IMR-90 (cell line): ENCODE measurements around the gene PCCB. TPM values are rescaled to one million over a fixed set of nuclear protein-coding genes. Genes with fewer than 3 reads are reported as not detected.

ENCODE experiments used
- ATAC-seq: fragments of 200-7000 bp; cut with Tn5 transposase; 2 replicates; pipeline ENCODE4 v1.9.1; 2020; ENCODE audit warnings: low read depth, mild to moderate bottlenecking, moderate library complexity
- BruUV-seq: library from RNA; stranded (reverse); fragments of 400-500 nt; replicated peaks from 2 replicates; lab custom pipeline; 2021; lab: Mats Ljungman, UMichigan
- CTCF ChIA-PET: fragments of 300-600 bp; formaldehyde crosslinking; extraction: SDS; loops from one replicate; lab custom pipeline; 2021; ENCODE audit warnings: antibody characterized with exemption; lab: Yijun Ruan, JAX
- POLR2A ChIA-PET: fragments of 300-600 bp; sonication (Branson Sonifier 250); formaldehyde crosslinking; loops from one replicate; lab custom pipeline; 2022; ENCODE audit warnings: antibody characterized with exemption; ENCODE audit not compliant: unreplicated experiment; lab: Charles Lee
- DNase-seq: peaks from one replicate; pipeline ENCODE4 v3.0.0; 2013
- H2AFZ ChIP-seq: replicated peaks from 2 replicates; pipeline ENCODE3; 2013; ENCODE audit warnings: low read length, mild to moderate bottlenecking; ENCODE audit not compliant: poor library complexity
- H2AK5ac ChIP-seq: 2 replicates; pipeline ENCODE4 v1.6.1; 2013; ENCODE audit warnings: low read depth, low read length, inconsistent platforms
- H2AK9ac ChIP-seq: replicated peaks from 2 replicates; pipeline ENCODE3; 2013; ENCODE audit warnings: mild to moderate bottlenecking, low read depth, low read length, moderate library complexity; ENCODE audit not compliant: poor library complexity
- H2BK120ac ChIP-seq: 2 replicates; pipeline ENCODE4 v1.6.1; 2013; ENCODE audit warnings: low read depth, low read length, inconsistent platforms
- H2BK15ac ChIP-seq: 3 replicates; pipeline ENCODE4 v1.6.1; 2013; ENCODE audit warnings: low read depth, low read length, inconsistent platforms
- H2BK20ac ChIP-seq: 2 replicates; pipeline ENCODE4 v1.6.1; 2013; ENCODE audit warnings: low read depth, mild to moderate bottlenecking, inconsistent platforms, low read length, moderate library complexity
- H2BK5ac ChIP-seq: 2 replicates; pipeline ENCODE4 v1.6.1; 2013; ENCODE audit warnings: mild to moderate bottlenecking, low read depth, low read length, inconsistent platforms; ENCODE audit not compliant: poor library complexity, severe bottlenecking
- H3K14ac ChIP-seq: replicated peaks from 2 replicates; pipeline ENCODE4 v1.6.1; 2013; ENCODE audit warnings: low read depth, low read length, inconsistent platforms
- H3K18ac ChIP-seq: 2 replicates; pipeline ENCODE4 v1.6.1; 2013; ENCODE audit warnings: low read depth, low read length, control low read depth
- H3K23ac ChIP-seq: 2 replicates; pipeline ENCODE4 v1.6.1; 2013; ENCODE audit warnings: low read depth, low read length, inconsistent platforms
- H3K27ac ChIP-seq: 2 replicates; pipeline ENCODE4 v1.5.1; 2013; ENCODE audit warnings: mild to moderate bottlenecking, control low read depth, low read length; ENCODE audit not compliant: insufficient read depth
- H3K27me3 ChIP-seq: 2 replicates; pipeline ENCODE4 v1.6.1; 2013; ENCODE audit warnings: low read length; ENCODE audit not compliant: control insufficient read depth, insufficient read depth
- H3K36me3 ChIP-seq: 2 replicates; pipeline ENCODE4 v1.6.1; 2013; ENCODE audit warnings: low read length, mixed read lengths; ENCODE audit not compliant: control insufficient read depth, insufficient read depth
- H3K4ac ChIP-seq: 2 replicates; pipeline ENCODE4 v1.6.1; 2013; ENCODE audit warnings: low read depth, low read length, inconsistent platforms
- H3K4me1 ChIP-seq: 2 replicates; pipeline ENCODE4 v1.6.1; 2013; ENCODE audit warnings: low read length, mixed read lengths; ENCODE audit not compliant: control insufficient read depth, insufficient read depth
- H3K4me2 ChIP-seq: 2 replicates; pipeline ENCODE4 v1.6.1; 2013; ENCODE audit warnings: low read depth, mild to moderate bottlenecking, control low read depth, low read length, moderate library complexity
- H3K4me3 ChIP-seq: 2 replicates; pipeline ENCODE4 v1.5.1; 2013; ENCODE audit warnings: low read depth, mild to moderate bottlenecking, control low read depth, low read length, moderate library complexity; ENCODE audit not compliant: insufficient read depth
- H3K56ac ChIP-seq: 2 replicates; pipeline ENCODE4 v1.6.1; 2013; ENCODE audit warnings: low read length, inconsistent platforms; ENCODE audit not compliant: insufficient read depth; ENCODE audit errors: extremely low read depth
- H3K79me1 ChIP-seq, 2 experiments: 2 replicates each; pipeline ENCODE4 v1.6.1; 2013; ENCODE audit warnings: low read length in 2 of 2, inconsistent platforms in 1 of 2, low read depth in 1 of 2
- H3K9ac ChIP-seq: 2 replicates; pipeline ENCODE4 v1.6.1; 2013; ENCODE audit warnings: low read depth, low read length, control low read depth
- H3K9me1 ChIP-seq: 2 replicates; pipeline ENCODE4 v1.6.1; 2013; ENCODE audit warnings: low read length, inconsistent platforms; ENCODE audit not compliant: insufficient read depth
- H3K9me3 ChIP-seq: 2 replicates; pipeline ENCODE4 v1.6.1; 2013; ENCODE audit warnings: low read length; ENCODE audit not compliant: control insufficient read depth, insufficient read depth
- H4K20me1 ChIP-seq: 2 replicates; pipeline ENCODE4 v1.6.1; 2013; ENCODE audit warnings: low read length, inconsistent platforms; ENCODE audit not compliant: insufficient read depth
- H4K5ac ChIP-seq: 2 replicates; pipeline ENCODE4 v1.6.1; 2013; ENCODE audit warnings: mild to moderate bottlenecking, low read depth, low read length, control low read depth
- H4K8ac ChIP-seq, 2 experiments: 2 replicates each; pipeline ENCODE4 v1.6.1; 2013; ENCODE audit warnings: low read depth in 2 of 2, low read length in 2 of 2, control low read depth in 1 of 2, inconsistent platforms in 1 of 2
- H4K91ac ChIP-seq: 2 replicates; pipeline ENCODE4 v1.6.1; 2013; ENCODE audit warnings: low read depth, low read length, inconsistent platforms; ENCODE audit not compliant: insufficient read depth
- MAFK ChIP-seq: IDR thresholded peaks from 2 replicates; pipeline ENCODE4 v1.6.1; 2012; ENCODE audit warnings: low read depth, low read length, improper control_type of control experiment
- MAZ ChIP-seq: IDR thresholded peaks from 2 replicates; pipeline ENCODE4 v1.6.1; 2012; ENCODE audit warnings: low read depth, mild to moderate bottlenecking, low read length, improper control_type of control experiment, moderate library complexity, borderline replicate concordance
- POLR2A ChIP-seq: IDR thresholded peaks from 2 replicates; pipeline ENCODE4 v1.6.1; 2012; ENCODE audit warnings: mild to moderate bottlenecking, low read depth, low read length
- RCOR1 ChIP-seq: IDR thresholded peaks from 2 replicates; pipeline ENCODE4 v1.6.1; 2012; ENCODE audit warnings: mild to moderate bottlenecking, low read length, improper control_type of control experiment; ENCODE audit not compliant: insufficient replicate concordance
- SMC3 ChIP-seq: fragments of 150-350 bp; IDR thresholded peaks from 2 replicates; pipeline ENCODE4 v1.6.1; 2016; ENCODE audit warnings: low read depth, mild to moderate bottlenecking, antibody characterized with exemption, low read length, moderate library complexity
- WGBS, 2 experiments: methylation state at CpG; one replicate each; pipeline versions ENCODE4 v1.1.5 to v1.1.7; 2013; ENCODE audit warnings: missing lambda C conversion rate in 2 of 2; ENCODE audit not compliant: insufficient read length in 1 of 2; ENCODE audit errors: extremely low coverage in 2 of 2; 5-methylcytosine and 5-hydroxymethylcytosine counted together
- dilution Hi-C: fragments of 300-500 bp; cut with HindIII; formaldehyde crosslinking; loops from one replicate; pipeline ENCODE4 v1.14.3; 2018; ENCODE audit warnings: low sequenced_read_pairs; ENCODE audit not compliant: unreplicated experiment
- in situ Hi-C: fragments of 300-500 bp; cut with MboI; formaldehyde crosslinking; loops from 3 replicates; pipeline ENCODE4 v1.14.3; 2019; ENCODE audit warnings: low sequenced_read_pairs, inconsistent platforms, mixed read lengths
- intact Hi-C: fragments of 100-400 bp; cut with micrococcal nuclease; formaldehyde crosslinking; loops from 2 replicates; pipeline ENCODE4 v1.10.0; 2022
- polyA plus RNA-seq, 3 experiments: library from polyadenylated mRNA; depleted of rRNA; stranded (reverse); fragments of >200 nt; gene quantifications; 2 replicates each; pipeline ENCODE4 v1.2.3, GENCODE V29; 2012; ENCODE audit warnings: low replicate concordance in 1 of 3
- total RNA-seq: library from RNA; depleted of rRNA; stranded (reverse); fragments of >200 nt; gene quantifications from 2 replicates; pipeline ENCODE4 v1.2.3, GENCODE V29; 2012
- TF ChIP-seq, protein P1 (sequence below): fragments of 150-350 bp; IDR thresholded peaks from 2 replicates; pipeline ENCODE4 v1.6.1; 2016; ENCODE audit warnings: low read depth, mild to moderate bottlenecking, low read length, moderate library complexity, borderline replicate concordance

PCCB gene
- total and polyA plus RNA-seq, 2 of the 4 experiments (the other 2 are of a cell fraction): 40.5 to 76.2 TPM

DNA sequence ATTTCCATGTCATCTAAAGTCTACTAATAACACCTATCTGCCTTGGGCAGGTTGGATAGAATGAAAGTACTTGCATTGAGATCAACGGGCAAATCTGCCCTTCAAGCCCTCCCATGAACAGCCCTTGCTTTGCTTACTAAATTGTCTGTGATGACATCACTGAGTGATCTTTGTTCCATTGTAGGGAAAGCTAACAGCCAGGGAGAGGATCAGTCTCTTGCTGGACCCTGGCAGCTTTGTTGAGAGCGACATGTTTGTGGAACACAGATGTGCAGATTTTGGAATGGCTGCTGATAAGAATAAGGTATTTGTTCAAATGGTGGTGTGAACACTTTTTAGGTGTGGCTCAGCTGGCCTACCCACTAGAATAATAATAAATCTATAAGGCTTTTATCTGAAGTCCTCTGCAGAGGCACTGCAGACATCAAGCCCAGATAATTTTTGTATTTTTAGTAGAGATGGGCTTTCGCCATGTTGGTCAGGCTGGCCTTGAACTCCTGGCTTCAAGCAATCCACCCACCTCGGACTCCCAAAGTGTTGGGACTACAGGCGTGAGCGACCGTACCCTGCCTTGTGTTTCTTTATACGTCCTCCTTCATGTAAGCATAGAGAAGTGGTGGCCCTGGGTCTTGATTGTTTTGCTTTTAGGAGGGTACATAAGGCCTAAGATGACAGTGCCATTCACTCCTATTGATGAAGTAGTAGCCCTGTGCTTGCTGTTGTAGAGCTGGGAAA, 5.7 kb downstream of the PCCB start:
- ATAC-seq: no peak
- H2BK15ac ChIP-seq: no peak overlapping the region
- no peak overlapping the region for H3K4ac ChIP-seq
- no peak overlapping the region for H3K14ac ChIP-seq
- no peak overlapping the region for H3K27ac ChIP-seq
- H2BK120ac ChIP-seq: no peak overlapping the region
- WGBS, 2 experiments: no CpG with 5 or more reads among the region's 8 CpGs
- peaks cover 21% of the 10 kb centered on the region for H3K36me3 ChIP-seq
- BruUV-seq: no TSS peak
- no peak overlapping the region for H3K4me3 ChIP-seq
- H3K79me1 ChIP-seq: peaks cover 14 to 37% of the 10 kb centered on the region in 2 experiments
- H2AFZ ChIP-seq: no peak overlapping the region
- no peak overlapping the region for H2BK5ac ChIP-seq
- in situ Hi-C loops: loop anchor here (10.0 kb wide), 1 partner anchor 181 kb away; no protein-coding TSS in a partner anchor
- ChIA-PET CTCF (no interaction called here), POLR2A (no interaction called here)
- intact Hi-C loops: no loop called here
- H4K91ac ChIP-seq: no peak overlapping the region
- peaks cover 4% of the 10 kb centered on the region; the same call in 1 of the 2 replicates for H3K4me1 ChIP-seq
- H3K9me1 ChIP-seq: peaks cover 10% of the 10 kb centered on the region; the same call in 1 of the 2 replicates
- H3K23ac ChIP-seq: no peak overlapping the region
- no peak overlapping the region for H2AK5ac ChIP-seq
- H3K4me2 ChIP-seq: no peak overlapping the region
- H3K9ac ChIP-seq: no peak overlapping the region
- H2BK20ac ChIP-seq: no peak overlapping the region
- no peak overlapping the region for H4K8ac ChIP-seq
- no peaks in the 10 kb centered on the region for H3K27me3 ChIP-seq
- H3K18ac ChIP-seq: no peak overlapping the region
- no peaks in the 10 kb centered on the region for H4K20me1 ChIP-seq
- no peak overlapping the region for H2AK9ac ChIP-seq
- dilution Hi-C loops: no loop called here
- no peak overlapping the region for H4K5ac ChIP-seq
- no peak for DNase-seq
- no peak for TF ChIP-seq POLR2A
- TF ChIP-seq SMC3: no peak
- TF ChIP-seq MAZ: no peak
- TF ChIP-seq, protein P1, sequence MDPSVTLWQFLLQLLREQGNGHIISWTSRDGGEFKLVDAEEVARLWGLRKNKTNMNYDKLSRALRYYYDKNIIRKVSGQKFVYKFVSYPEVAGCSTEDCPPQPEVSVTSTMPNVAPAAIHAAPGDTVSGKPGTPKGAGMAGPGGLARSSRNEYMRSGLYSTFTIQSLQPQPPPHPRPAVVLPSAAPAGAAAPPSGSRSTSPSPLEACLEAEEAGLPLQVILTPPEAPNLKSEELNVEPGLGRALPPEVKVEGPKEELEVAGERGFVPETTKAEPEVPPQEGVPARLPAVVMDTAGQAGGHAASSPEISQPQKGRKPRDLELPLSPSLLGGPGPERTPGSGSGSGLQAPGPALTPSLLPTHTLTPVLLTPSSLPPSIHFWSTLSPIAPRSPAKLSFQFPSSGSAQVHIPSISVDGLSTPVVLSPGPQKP: no peak
- no peak for TF ChIP-seq MAFK
- no peak for TF ChIP-seq RCOR1
- no peaks in the 10 kb centered on the region for H3K9me3 ChIP-seq
- no peak overlapping the region for H3K56ac ChIP-seq
